Endothelial cell of umbilical vein (primary cell): ENCODE measurements around the gene WNT10A. TPM values are rescaled to one million over a fixed set of nuclear protein-coding genes. Genes with fewer than 3 reads are reported as not detected.

Experiments used
- BruUV-seq: library from RNA; stranded (reverse); fragments of 400-500 nt; replicated peaks from 2 replicates; lab custom pipeline; 2021; lab: Mats Ljungman, UMichigan
- CTCF ChIA-PET: fragments of 300-600, 350-600 bp; sonication (Branson Sonifier 250); formaldehyde crosslinking; loops from one replicate; lab custom pipeline; 2021; ENCODE audit warnings: antibody characterized with exemption, inconsistent platforms; lab: Charles Lee
- POLR2A ChIA-PET: fragments of 300-600, 350-600 bp; sonication (Branson Sonifier 250); formaldehyde crosslinking; loops from one replicate; lab custom pipeline; 2021; ENCODE audit warnings: antibody characterized with exemption, inconsistent platforms; lab: Charles Lee
- DNase-seq: peaks from one replicate; pipeline ENCODE4 v3.0.0-alpha.2; 2011; ENCODE audit warnings: low read depth, low spot score
- FAIRE-seq: peaks from 2 replicates; lab custom pipeline; 2011; peaks lifted over from hg19 to GRCh38; lab: Jason Lieb, UNC
- H2AFZ ChIP-seq: 2 replicates; pipeline ENCODE4 v1.6.0; 2012; ENCODE audit warnings: low read depth, low read length, control low read depth, inconsistent platforms
- H3K27ac ChIP-seq: 2 replicates; pipeline ENCODE4 v1.5.1; 2011; ENCODE audit warnings: low read depth, mild to moderate bottlenecking, control low read depth, low read length, moderate library complexity; ENCODE audit not compliant: insufficient read depth
- H3K27me3 ChIP-seq, 2 experiments: 2 replicates each; pipeline versions ENCODE4 v1.6.0 to v1.6.1; 2011; ENCODE audit warnings: low read length in 2 of 2, mixed read lengths in 1 of 2; ENCODE audit not compliant: control insufficient read depth in 2 of 2, insufficient read depth in 2 of 2
- H3K36me3 ChIP-seq, 2 experiments: 2 replicates in 1 of 2; 3 replicates in 1 of 2; pipeline ENCODE4 v1.5.1; 2011; ENCODE audit warnings: low read length in 2 of 2, mild to moderate bottlenecking in 1 of 2, moderate library complexity in 1 of 2; ENCODE audit not compliant: control insufficient read depth in 2 of 2, insufficient read depth in 2 of 2; ENCODE audit errors: extremely low read depth in 1 of 2
- H3K4me1 ChIP-seq: 3 replicates; pipeline ENCODE4 v1.5.1; 2011; ENCODE audit warnings: mild to moderate bottlenecking, low read length; ENCODE audit not compliant: control insufficient read depth, insufficient read depth; ENCODE audit errors: extremely low read depth
- H3K4me2 ChIP-seq: 2 replicates; pipeline ENCODE4 v1.6.1; 2011; ENCODE audit warnings: low read length, control low read depth, mixed read lengths; ENCODE audit not compliant: insufficient read depth
- H3K4me3 ChIP-seq, 3 experiments: fragments of 200-600 bp in 1 of 3; sonication (generic), shearing (Covaris generic) in 1 of 3; replicated peaks in 1 of 3; 2 replicates each; pipeline ENCODE4 v1.5.1; 2011 to 2016; ENCODE audit warnings: control low read depth in 3 of 3, low read length in 3 of 3, mild to moderate bottlenecking in 2 of 3, inconsistent platforms in 1 of 3, low read depth in 1 of 3, moderate library complexity in 1 of 3; ENCODE audit not compliant: insufficient read depth in 1 of 3
- H3K79me2 ChIP-seq: 2 replicates; pipeline ENCODE4 v1.6.0; 2012; ENCODE audit warnings: low read length, inconsistent platforms; ENCODE audit not compliant: control insufficient read depth, insufficient read depth
- H3K9ac ChIP-seq: replicated peaks from 2 replicates; pipeline ENCODE3; 2011; ENCODE audit warnings: low read length, control low read depth; ENCODE audit not compliant: insufficient read depth; ENCODE audit errors: extremely low read depth
- H3K9me1 ChIP-seq: replicated peaks from 3 replicates; pipeline ENCODE4 v1.6.0; 2011; ENCODE audit warnings: mild to moderate bottlenecking, low read length; ENCODE audit not compliant: control insufficient read depth, insufficient read depth; ENCODE audit errors: extremely low read depth
- H3K9me3 ChIP-seq: replicated peaks from 2 replicates; pipeline ENCODE4 v1.5.1; 2012; ENCODE audit warnings: low read length, inconsistent platforms; ENCODE audit not compliant: control insufficient read depth, insufficient read depth
- H4K20me1 ChIP-seq: replicated peaks from 2 replicates; pipeline ENCODE3; 2011; ENCODE audit warnings: mild to moderate bottlenecking, low read length; ENCODE audit not compliant: control insufficient read depth, insufficient read depth; ENCODE audit errors: extremely low read depth
- CTCF ChIP-seq, 2 donors: IDR thresholded peaks; 1 replicate in 1 of 2; 2 replicates in 1 of 2; pipeline ENCODE4 v1.5.1; 2011; ENCODE audit warnings: low read length in 2 of 2, mild to moderate bottlenecking in 2 of 2, moderate library complexity in 2 of 2, control low read depth in 1 of 2, inconsistent platforms in 1 of 2, low read depth in 1 of 2; ENCODE audit not compliant: insufficient read depth in 1 of 2; ENCODE audit errors: extremely low read depth in 1 of 2
- EZH2 ChIP-seq: IDR thresholded peaks from 2 replicates; pipeline ENCODE4 v1.6.1; 2012; ENCODE audit warnings: borderline replicate concordance, low read depth, mild to moderate bottlenecking, moderate library complexity, low read length, inconsistent platforms; ENCODE audit not compliant: severe bottlenecking
- FOS ChIP-seq: IDR thresholded peaks from 2 replicates; pipeline ENCODE4 v1.6.1; 2011; ENCODE audit warnings: mild to moderate bottlenecking, low read length, moderate library complexity, borderline replicate concordance; ENCODE audit not compliant: insufficient read depth
- GATA2 ChIP-seq: IDR thresholded peaks from 2 replicates; pipeline ENCODE4 v1.7.0; 2011; ENCODE audit warnings: low read depth, mild to moderate bottlenecking, moderate library complexity, mixed read lengths, low read length; ENCODE audit not compliant: insufficient read length, insufficient read depth
- JUN ChIP-seq: IDR thresholded peaks from 2 replicates; pipeline ENCODE4 v1.6.1; 2011; ENCODE audit warnings: borderline replicate concordance, low read depth; ENCODE audit not compliant: insufficient read length, insufficient read depth
- MAX ChIP-seq: IDR thresholded peaks from 2 replicates; pipeline ENCODE4 v1.6.1; 2011; ENCODE audit not compliant: insufficient read depth, insufficient read length
- MYC ChIP-seq: IDR thresholded peaks from one replicate; pipeline ENCODE4 v1.6.1; 2011; ENCODE audit warnings: mild to moderate bottlenecking, low read depth, low read length
- POLR2A ChIP-seq: IDR thresholded peaks from 2 replicates; pipeline ENCODE4 v1.6.1; 2012; ENCODE audit warnings: low read depth, mild to moderate bottlenecking, control low read depth, low read length
- POLR2AphosphoS5 ChIP-seq: IDR thresholded peaks from 2 replicates; pipeline ENCODE4 v1.6.1; 2012; ENCODE audit warnings: low read depth, mild to moderate bottlenecking, control low read depth, low read length, moderate library complexity; ENCODE audit not compliant: insufficient read depth
- dilution Hi-C: fragments of 300-500 bp; cut with MboI; formaldehyde crosslinking; loops from one replicate; pipeline ENCODE4 v1.15.0; 2019; ENCODE audit warnings: low sequenced_read_pairs; ENCODE audit not compliant: extremely low pct_ligation_motif_present
- intact Hi-C: fragments of 100-400 bp; cut with micrococcal nuclease; formaldehyde crosslinking; loops from one replicate; pipeline ENCODE4 v1.10.0; 2022
- polyA plus RNA-seq, 4 experiments: library from polyadenylated mRNA; depleted of rRNA in 3 of 4; stranded (reverse) in 3 of 4; unstranded in 1 of 4; fragments of >200 nt; gene quantifications; 2 replicates each; pipeline versions ENCODE4 v1.2.1 to v1.2.3, GENCODE V29; 2011 to 2012; ENCODE audit warnings: missing spikeins in 1 of 4
- total RNA-seq: library from RNA; stranded (reverse); gene quantifications from 2 replicates; pipeline ENCODE4 v1.2.3, GENCODE V29; 2021

The WNT10A gene
- total and polyA plus RNA-seq, 2 donors (not counting 3 experiments of a cell fraction or from before 2014, with no cell fraction given) = not detected

- Histone ChIP-seq H3K4me2 (no peak overlapping the region), H3K36me3 (no peaks in the 10 kb centered on the region), H4K20me1 (no peaks in the 10 kb centered on the region), H3K9me1 (no peaks in the 10 kb centered on the region), H3K9ac (no peak overlapping the region), H3K27me3 (peaks cover 78 to 80% of the 10 kb centered on the region in 2 experiments), H3K27ac (no peak overlapping the region), H2AFZ (no peak overlapping the region), H3K79me2 (no peaks in the 10 kb centered on the region), H3K4me3 (no peak overlapping the region), H3K4me1 (no peaks in the 10 kb centered on the region), H3K9me3 (no peaks in the 10 kb centered on the region)
- dilution Hi-C loops (no loop called here), intact Hi-C loops (no loop called here)
- ChIA-PET POLR2A (interaction anchor here (1.1 kb wide), 1 partner anchor 11 kb away, joined by 3 read pairs; no protein-coding TSS in a partner anchor), CTCF (interaction anchor here (1.2 to 10.5 kb wide), 3 partner anchors 13 to 34 kb away, joined by 4 to 362 read pairs (median 103); no protein-coding TSS in a partner anchor)
- BruUV-seq = no TSS peak
- DNase-seq = no peak
- TF ChIP-seq EZH2 (no peak), POLR2A (no peak), POLR2AphosphoS5 (no peak), MYC (no peak), CTCF (IDR thresholded peaks at IDR 0.05; ENCODE audit: extremely low read depth in 1 of 2, insufficient read depth in 1 of 2, low read depth in 1 of 2, low read length in 2 of 2) (no peak), GATA2 (no peak), FOS (no peak), MAX (no peak), JUN (no peak)
- FAIRE-seq = no peak
Observed at GRCh38 chr2:218881744-218882460, 1.2 kb downstream of the WNT10A start.
